Mammary epithelial cell (primary cell): ENCODE data around the gene NTN5.

Experiments
- EZH2 ChIP-seq: IDR thresholded peaks from 2 replicates; pipeline ENCODE4 v1.6.1; 2012; ENCODE audit warnings: low read length, inconsistent platforms, borderline replicate concordance
- TF ChIP-seq, protein P1 (sequence below), 2 donors: IDR thresholded peaks in 1 of 2; conservative IDR thresholded peaks in 1 of 2; 2 replicates each; pipeline ENCODE4 v1.5.1; 2011 to 2012; ENCODE audit warnings: inconsistent platforms in 2 of 2, low read length in 2 of 2, mild to moderate bottlenecking in 2 of 2, control low read depth in 1 of 2, low read depth in 1 of 2; ENCODE audit not compliant: insufficient read depth in 1 of 2; ENCODE audit errors: extremely low read depth in 1 of 2

DNA sequence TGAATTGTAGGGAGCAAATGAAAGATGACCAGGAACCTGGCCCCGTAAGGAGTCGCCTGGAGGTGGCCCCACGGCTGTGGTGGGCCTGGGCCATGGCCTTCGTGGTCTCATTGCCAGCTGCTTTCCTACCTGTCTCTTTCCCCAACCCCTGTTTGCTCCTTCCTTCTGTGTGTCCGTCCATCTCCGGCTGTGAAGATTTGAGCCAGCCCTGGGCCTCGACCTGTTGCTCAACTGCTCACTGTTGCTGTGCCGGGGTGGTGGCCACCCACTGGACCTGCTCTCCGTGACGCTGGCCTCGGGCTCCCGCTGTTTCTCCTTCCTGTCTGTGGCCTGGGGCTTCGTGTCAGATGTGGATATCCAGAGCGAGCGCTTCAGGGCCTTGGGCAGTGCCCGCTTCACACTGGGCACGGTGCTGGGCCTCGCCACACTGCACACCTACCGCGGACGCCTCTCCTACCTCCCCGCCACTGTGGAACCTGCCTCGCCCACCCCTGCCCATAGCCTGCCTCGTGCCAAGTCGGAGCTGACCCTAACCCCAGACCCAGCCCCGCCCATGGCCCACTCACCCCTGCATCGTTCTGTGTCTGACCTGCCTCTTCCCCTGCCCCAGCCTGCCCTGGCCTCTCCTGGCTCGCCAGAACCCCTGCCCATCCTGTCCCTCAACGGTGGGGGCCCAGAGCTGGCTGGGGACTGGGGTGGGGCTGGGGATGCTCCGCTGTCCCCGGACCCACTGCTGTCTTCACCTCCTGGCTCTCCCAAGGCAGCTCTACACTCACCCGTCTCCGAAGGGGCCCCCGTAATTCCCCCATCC lies 44.1 kb downstream of the NTN5 start:
- TF ChIP-seq EZH2 = no peak
- TF ChIP-seq, protein P1, sequence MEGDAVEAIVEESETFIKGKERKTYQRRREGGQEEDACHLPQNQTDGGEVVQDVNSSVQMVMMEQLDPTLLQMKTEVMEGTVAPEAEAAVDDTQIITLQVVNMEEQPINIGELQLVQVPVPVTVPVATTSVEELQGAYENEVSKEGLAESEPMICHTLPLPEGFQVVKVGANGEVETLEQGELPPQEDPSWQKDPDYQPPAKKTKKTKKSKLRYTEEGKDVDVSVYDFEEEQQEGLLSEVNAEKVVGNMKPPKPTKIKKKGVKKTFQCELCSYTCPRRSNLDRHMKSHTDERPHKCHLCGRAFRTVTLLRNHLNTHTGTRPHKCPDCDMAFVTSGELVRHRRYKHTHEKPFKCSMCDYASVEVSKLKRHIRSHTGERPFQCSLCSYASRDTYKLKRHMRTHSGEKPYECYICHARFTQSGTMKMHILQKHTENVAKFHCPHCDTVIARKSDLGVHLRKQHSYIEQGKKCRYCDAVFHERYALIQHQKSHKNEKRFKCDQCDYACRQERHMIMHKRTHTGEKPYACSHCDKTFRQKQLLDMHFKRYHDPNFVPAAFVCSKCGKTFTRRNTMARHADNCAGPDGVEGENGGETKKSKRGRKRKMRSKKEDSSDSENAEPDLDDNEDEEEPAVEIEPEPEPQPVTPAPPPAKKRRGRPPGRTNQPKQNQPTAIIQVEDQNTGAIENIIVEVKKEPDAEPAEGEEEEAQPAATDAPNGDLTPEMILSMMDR (conservative IDR thresholded peaks at IDR 0.05 in 1 of 2, IDR thresholded peaks at IDR 0.05 in 1 of 2; ENCODE audit: extremely low read depth in 1 of 2, insufficient read depth in 1 of 2, low read depth in 1 of 2, low read length in 2 of 2) = no peak
